Measurements from ENCODE around the gene CREG1. TPM values are rescaled to one million over a fixed set of nuclear protein-coding genes. Genes with fewer than 3 reads are reported as not detected.

CREG1 gene
- total RNA-seq, 2 experiments from 2014 or later = 45.9 to 52.2 TPM

DNA sequence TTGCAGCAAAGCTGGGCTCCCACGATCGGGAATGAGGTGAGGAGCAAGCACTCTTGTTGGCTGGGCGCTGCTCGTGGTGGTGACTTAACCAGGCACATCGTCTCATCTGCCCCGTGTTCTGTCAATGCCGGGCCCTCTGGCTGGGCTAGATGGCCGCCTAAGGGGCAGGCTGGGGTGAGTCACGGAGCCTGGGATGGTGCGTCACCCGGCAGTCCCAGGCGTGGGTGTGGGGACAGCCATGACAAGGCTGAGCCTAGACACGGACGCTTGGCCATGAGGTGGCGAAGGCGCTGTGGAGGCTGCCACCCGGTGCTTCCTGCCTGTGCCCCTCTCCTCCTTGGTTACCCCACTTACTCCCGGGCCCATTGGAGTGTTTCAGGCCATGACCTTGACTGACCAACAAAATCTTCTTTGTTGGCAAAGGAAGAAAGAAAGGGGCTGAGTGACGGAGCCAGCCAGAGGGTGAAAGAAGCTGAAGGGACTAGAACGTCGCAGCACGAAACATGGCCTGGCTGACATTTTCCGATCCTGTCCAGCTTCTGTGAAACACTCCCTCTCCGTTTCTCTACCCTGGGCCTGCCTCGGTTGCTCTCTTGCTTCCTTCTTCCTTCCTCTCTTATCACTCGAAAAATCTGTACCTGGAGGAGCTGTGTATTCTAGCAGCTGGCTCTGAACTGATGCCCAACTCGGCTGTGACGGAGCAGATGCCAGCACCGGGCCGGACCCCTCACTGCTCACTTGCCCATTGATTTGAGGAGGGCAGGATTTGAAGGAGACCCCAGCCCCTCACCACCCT, 35.8 kb downstream of the CREG1 start:
- Histone ChIP-seq H2AFZ (ENCODE audit: low read length) (peak overlapping the region; percentile 47; the same call in 1 of the 2 replicates), H3K4me3 (ENCODE audit: low read depth, low read length, poor library complexity, severe bottlenecking) (no peak overlapping the region), H3K9me3 (ENCODE audit: low read length) (no peaks in the 10 kb centered on the region), H3K27ac (ENCODE audit: low read depth, low read length, poor library complexity, severe bottlenecking) (no peak overlapping the region), H3K79me2 (ENCODE audit: insufficient read depth, low read depth, low read length) (no peaks in the 10 kb centered on the region), H3K36me3 (ENCODE audit: insufficient read depth, low read length) (no peaks in the 10 kb centered on the region), H4K20me1 (ENCODE audit: insufficient read depth, low read length) (no peaks in the 10 kb centered on the region), H3K4me2 (ENCODE audit: low read length) (no peak overlapping the region), H3K9me2 (ENCODE audit: insufficient read depth, low read length) (no peaks in the 10 kb centered on the region), H3K4me1 (ENCODE audit: insufficient read depth, low read length, poor library complexity, severe bottlenecking) (peaks cover 8% of the 10 kb centered on the region)
- BruUV-seq (replicated peaks) = no TSS peak
- intact Hi-C loops (cut with micrococcal nuclease; ENCODE audit: unreplicated experiment) = no loop called here
- POLR2A ChIA-PET = interaction anchor here (0.6 to 2.3 kb wide), 3 partner anchors 13 to 18 kb away, joined by 5 to 8 read pairs (median 7); no protein-coding TSS in a partner anchor
- TF ChIP-seq EZH2phosphoT487 (IDR thresholded peaks at IDR 0.05; ENCODE audit: borderline replicate concordance, low read depth, low read length) = no peak
- TF ChIP-seq, protein P1, sequence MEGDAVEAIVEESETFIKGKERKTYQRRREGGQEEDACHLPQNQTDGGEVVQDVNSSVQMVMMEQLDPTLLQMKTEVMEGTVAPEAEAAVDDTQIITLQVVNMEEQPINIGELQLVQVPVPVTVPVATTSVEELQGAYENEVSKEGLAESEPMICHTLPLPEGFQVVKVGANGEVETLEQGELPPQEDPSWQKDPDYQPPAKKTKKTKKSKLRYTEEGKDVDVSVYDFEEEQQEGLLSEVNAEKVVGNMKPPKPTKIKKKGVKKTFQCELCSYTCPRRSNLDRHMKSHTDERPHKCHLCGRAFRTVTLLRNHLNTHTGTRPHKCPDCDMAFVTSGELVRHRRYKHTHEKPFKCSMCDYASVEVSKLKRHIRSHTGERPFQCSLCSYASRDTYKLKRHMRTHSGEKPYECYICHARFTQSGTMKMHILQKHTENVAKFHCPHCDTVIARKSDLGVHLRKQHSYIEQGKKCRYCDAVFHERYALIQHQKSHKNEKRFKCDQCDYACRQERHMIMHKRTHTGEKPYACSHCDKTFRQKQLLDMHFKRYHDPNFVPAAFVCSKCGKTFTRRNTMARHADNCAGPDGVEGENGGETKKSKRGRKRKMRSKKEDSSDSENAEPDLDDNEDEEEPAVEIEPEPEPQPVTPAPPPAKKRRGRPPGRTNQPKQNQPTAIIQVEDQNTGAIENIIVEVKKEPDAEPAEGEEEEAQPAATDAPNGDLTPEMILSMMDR (conservative IDR thresholded peaks at IDR 0.05; ENCODE audit: low read length) = no peak
- CTCF ChIA-PET (ENCODE audit: unreplicated experiment) = no interaction called here
- DNase-seq (ENCODE audit: low spot score) = no peak

DNA sequence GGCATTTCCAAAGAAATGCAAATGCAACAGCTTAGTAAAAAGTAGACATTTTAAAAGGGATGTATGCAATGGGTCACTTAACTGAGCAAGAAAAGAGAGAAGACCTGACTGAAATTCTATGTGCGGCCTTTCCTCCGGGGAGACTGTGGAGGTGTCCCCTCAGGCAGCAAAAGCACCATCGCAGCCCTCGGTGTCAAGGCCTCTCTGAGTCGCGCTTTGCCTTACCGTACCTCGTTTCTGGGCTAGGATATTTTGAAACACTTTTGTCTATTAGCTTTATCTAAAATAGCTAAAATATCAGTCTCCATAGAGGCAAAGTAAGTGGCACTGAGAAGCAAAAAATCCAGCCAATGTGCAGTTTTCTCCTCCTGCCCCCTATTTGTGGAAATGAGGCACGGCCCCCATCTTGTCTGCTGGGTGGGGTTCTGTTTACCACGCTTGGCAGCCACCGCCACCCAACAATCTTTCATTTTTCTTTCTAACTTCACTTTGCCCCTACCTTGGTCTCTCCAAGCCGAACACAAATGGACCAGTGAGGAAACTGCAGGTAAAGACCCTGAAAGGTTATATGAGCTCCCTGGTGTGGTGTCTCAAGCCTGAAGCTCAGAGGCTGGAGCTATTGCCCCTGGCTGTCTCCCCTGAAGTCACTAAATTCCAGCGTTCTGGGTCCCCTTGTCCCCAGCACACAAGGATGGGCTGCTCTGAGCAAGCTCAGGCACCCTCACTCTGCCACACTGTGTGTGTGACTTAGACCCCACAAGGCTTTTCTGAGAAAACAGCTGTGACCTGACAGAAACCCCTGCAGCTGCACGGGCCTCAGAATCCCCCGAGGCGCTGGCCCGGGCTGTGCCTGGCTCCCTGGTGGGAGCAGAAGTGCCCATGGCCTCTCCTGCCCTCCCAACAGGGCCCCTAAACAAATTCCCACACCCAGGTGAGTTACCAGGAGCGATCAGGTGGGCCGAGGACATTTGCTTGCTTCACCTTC, 36.9 kb downstream of the CREG1 start:
- Histone ChIP-seq H3K27ac (ENCODE audit: low read depth, low read length, poor library complexity, severe bottlenecking) (no peak overlapping the region), H3K79me2 (ENCODE audit: insufficient read depth, low read depth, low read length) (no peaks in the 10 kb centered on the region), H3K4me2 (ENCODE audit: low read length) (no peak overlapping the region), H3K36me3 (ENCODE audit: insufficient read depth, low read length) (no peaks in the 10 kb centered on the region), H3K9me2 (ENCODE audit: insufficient read depth, low read length) (no peaks in the 10 kb centered on the region), H3K4me3 (ENCODE audit: low read depth, low read length, poor library complexity, severe bottlenecking) (no peak overlapping the region), H4K20me1 (ENCODE audit: insufficient read depth, low read length) (no peaks in the 10 kb centered on the region), H3K4me1 (ENCODE audit: insufficient read depth, low read length, poor library complexity, severe bottlenecking) (peaks cover 8% of the 10 kb centered on the region), H3K9me3 (ENCODE audit: low read length) (no peaks in the 10 kb centered on the region), H2AFZ (ENCODE audit: low read length) (peak overlapping the region; percentile 20; the same call in 1 of the 2 replicates)
- TF ChIP-seq, protein P1 (conservative IDR thresholded peaks at IDR 0.05; ENCODE audit: low read length) = no peak
- TF ChIP-seq EZH2phosphoT487 (IDR thresholded peaks at IDR 0.05; ENCODE audit: borderline replicate concordance, low read depth, low read length) = no peak
- DNase-seq (ENCODE audit: low spot score) = no peak
- ChIA-PET POLR2A (interaction anchor here (0.6 to 2.3 kb wide), 5 partner anchors 9 to 611 kb away, joined by 3 to 7 read pairs (median 4); no protein-coding TSS in a partner anchor), CTCF (ENCODE audit: unreplicated experiment) (no interaction called here)
- intact Hi-C loops (cut with micrococcal nuclease; ENCODE audit: unreplicated experiment) = no loop called here
- no TSS peak for BruUV-seq (replicated peaks)
